Activated CD4-positive, CD25-positive, alpha-beta regulatory T cell treated with anti-CD3 and anti-CD28 coated beads, Interleukin-2, amount 50 U/mL, for 24 hours (primary cell): ENCODE measurements around the gene KNCN.

Experiments
- ATAC-seq, 2 donors: fragments of 150-1000 bp; cut with Tn5 transposase; one replicate each; pipeline ENCODE4 v1.10.0; 2021; ENCODE audit warnings: mild to moderate bottlenecking in 1 of 2, moderate library complexity in 1 of 2

KNCN gene

DNA sequence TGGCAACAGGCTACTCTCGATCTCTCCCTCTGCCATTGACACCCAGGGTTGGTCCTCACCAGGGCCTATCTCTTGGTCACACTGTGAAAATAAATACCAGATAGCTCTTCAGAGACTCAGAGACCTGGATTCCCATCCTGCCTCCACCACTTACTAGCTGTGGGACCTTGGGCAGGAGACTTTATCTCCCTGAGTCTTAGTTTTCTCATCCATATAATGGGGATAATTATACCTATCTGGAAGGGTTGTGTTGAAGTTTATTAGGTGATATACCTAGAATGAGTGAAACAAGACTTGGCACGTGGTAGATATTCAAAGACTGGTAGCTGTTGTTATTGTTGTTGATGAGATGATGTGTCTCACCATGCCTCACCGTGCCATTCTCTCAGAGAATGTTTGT, 54.4 kb downstream of the KNCN start:
- ATAC-seq, result no peak

DNA sequence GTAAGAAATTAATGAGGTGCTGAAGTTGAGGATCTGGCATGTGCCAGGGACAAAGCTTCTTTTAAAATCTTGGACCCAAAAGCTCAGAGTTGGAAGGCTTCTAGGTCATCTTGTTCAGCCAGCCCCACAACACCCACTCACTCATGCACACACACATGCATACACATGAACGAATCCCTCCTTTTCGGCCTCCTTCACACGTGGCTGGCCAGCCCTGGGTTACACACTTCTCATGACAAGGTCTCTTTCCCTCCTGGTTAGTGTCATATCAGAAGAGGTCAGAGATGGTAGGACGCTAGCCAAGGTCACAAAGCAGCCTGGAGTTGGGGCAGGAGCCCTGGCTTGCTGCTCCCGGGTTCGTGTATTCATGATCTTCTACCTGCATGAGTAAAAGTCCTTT, 54.9 kb downstream of the KNCN start:
- no peak for ATAC-seq

DNA sequence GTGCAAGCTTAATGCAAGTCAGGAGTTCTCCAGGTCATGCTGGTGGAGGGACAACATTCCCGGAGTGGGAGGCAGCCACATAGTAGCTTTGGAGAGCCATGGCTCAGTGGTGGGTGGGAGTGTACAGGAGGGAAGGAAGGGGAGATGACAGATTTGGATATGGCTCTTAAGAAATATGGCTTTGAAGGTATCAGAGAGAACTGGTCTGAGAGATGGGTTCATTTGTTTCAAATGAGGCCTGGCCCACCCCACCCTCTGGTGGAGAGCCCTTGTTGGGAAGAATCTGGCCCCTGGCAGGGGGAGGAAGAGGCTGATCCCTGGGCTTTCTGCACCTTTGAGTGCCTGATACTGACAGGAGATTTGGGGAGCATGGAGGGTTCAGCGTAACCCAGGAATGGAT, 55.7 kb downstream of the KNCN start:
- ATAC-seq, result no peak
